OCI-M2 (cell line): ENCODE results near the gene SAFB2.

Experiments
- DNase-seq: peaks from one replicate; lab custom pipeline; 2025; ENCODE audit not compliant: unreplicated experiment; lab: John Stamatoyannopoulos, UW

The SAFB2 gene

DNA sequence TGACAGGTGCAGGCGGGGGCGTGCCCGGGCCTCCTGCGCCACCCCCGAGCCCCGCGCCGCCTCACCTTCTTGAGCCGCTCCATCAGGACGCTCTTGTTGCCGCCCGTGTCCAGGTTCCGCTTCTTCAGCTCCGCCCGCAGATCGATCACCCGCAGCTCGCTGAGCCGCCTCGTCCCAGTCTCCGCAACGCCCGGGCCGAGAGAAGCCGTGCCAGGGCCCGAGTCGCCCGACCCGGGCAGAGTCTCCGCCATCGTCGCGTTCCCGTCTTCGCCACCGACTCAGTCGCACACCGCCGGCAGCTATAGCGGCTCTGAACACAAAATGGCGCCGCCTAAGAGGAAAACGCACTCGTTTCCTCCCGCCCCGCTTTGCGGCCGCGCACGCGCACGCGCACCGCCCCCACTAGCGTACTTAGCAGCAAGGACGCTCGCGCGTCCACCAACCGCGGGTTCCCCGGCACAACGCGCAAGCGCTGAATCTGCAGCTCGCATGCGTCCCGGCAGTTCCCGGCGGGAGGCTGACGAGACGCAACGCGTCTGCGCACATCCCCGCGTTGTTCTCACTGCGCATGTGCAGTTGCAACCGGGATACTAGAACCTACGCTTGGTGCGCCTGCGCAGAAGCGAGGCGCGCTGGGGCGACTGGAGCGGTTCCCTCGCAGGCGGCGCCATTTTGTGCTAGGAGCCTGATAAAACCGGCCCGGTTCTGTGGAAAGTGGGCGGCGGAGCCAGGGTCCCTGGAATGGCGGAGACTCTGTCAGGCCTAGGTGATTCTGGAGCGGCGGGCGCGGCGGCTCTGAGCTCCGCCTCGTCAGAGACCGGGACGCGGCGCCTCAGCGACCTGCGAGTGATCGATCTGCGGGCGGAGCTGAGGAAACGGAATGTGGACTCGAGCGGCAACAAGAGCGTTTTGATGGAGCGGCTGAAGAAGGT lies at the start of gene SAFB2, which contains the start of gene SAFB:
Gene SAFB2, minus strand, starts transcription at position 312 of the 932 bp plus-strand sequence. Its CDS starts 61 bp downstream, at position 251.
Gene SAFB, plus strand, starts transcription at position 619 of the 932 bp plus-strand sequence. Its CDS starts 123 bp downstream, at position 742.
- DNase-seq = peak; percentile 90

DNA sequence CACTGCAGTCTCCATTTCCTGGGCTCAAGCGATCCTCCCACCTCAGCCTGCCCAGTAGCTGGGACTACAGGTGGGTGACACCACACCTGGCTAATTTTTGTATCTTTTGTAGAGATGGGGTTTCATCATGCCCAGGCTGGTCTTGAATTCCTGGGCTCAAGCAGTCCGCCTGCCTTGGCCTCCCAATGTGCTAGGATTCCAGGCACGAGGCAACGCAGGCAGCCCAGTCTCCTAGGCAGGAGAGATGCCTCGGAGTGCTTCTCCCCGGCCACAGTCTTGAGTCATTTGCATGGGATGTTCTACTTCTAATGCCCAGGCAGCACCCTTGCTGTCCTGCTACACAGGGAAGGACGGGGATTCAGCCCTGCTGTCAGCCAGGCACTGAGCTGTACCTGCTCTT lies 49.0 kb upstream of the SAFB2 start:
- DNase-seq = no peak

DNA sequence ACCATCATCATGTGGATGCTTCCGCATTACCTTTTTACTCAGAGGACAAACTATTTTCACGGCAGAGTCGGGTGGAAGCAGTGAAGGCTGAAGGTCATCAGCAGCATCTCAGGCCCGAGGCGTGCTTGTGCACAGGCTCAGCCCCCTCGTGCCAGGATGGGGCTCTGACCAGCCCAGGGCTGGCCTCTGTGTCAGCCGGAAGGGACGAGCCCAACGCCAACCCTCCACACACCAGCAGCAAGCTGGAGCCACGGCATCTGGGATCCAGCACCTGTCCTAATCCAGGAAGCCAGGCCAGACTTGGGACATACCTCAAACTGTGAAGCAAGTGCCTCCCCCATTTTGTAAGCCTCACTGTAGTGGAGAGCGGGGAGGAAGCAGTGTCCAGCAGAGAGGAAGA lies 46.6 kb upstream of the SAFB2 start:
- DNase-seq = no peak

DNA sequence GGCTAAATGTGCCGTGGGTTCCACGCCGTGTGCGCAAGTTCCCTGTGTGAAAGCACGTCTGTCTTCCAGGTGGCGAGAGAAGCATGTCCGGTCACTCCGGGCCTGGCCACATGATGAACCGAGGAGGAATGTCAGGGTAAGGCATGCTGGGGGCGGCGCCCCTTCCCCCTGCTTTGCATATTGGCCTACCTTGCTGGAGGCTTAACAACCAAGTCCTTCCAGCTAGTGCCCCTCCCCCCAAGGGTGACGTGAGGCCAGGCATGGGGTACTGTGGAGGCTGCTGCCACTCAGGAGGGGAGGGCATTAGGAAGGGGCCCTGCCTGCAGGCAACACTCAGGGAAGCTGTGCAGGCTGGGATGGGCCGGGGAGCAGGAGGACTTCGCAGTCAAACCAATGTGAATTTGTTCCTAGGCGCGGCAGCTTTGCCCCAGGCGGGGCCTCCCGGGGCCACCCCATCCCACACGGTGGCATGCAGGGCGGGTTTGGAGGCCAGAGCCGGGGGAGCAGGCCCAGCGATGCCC lies 45.2 kb upstream of the SAFB2 start:
- no peak for DNase-seq

DNA sequence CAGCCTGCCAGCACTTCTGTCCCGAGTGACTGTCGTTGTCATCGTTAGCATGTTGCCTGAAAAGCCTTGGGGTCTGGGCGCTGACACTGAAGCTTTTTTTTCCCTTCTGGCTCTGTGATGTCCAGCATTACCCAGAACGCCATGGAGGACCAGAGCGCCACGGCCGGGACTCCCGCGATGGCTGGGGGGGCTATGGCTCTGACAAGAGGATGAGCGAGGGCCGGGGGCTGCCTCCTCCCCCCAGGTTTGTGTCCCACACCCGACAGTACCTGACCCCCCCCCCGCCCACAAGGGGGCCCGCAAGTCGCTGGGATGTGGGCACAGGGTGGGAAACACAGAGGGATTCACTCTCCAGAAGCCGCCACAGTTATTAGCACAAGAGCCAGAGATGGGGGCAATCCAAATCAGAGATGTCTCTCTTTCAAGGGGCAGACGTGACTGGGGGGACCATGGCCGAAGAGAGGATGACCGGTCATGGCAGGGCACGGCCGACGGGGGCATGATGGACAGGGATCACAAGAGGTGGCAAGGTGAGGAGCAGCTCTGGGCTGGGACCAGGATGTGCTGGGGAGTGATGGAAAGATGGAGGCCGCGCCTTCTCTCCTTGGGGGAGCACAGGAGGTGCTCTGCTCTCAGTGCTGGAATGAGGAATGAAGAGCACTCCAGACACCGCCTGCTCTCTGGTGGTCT lies 44.5 kb upstream of the SAFB2 start:
- no peak for DNase-seq

DNA sequence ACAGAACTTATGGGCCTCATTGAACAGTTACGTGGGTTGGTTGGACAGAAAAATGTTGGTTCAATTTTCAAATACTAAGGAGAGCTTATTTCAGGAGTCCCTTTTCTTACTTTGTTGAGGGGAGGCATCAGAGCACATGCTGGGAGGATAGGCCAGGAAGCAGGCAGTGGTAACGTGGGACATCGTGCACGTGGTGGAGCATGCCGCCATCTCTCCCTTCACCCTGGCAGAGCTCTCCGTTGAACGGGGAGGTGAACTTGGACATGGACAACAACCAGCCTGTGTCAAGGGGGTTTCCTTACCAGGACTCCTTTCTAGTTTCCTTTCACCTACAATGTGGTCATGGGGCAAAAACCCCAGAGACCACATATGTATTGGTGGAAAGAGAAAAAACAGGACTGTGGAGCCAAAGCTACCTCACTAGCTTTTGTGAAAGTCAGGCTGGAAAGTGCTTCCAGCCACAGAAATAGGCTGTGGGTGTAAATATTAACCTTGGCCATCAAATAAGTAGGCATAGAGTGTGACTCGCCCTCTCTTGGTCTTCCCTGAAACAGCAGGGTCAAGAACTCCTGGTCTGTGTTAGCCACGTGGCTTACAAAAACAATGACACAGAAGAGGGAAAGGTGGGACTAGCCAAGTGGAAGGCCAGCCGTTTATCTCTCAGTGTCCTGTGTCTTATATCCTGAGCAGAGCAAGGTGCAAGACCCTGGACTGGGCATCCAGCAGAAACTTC lies 43.4 kb upstream of the SAFB2 start:
- DNase-seq = no peak

DNA sequence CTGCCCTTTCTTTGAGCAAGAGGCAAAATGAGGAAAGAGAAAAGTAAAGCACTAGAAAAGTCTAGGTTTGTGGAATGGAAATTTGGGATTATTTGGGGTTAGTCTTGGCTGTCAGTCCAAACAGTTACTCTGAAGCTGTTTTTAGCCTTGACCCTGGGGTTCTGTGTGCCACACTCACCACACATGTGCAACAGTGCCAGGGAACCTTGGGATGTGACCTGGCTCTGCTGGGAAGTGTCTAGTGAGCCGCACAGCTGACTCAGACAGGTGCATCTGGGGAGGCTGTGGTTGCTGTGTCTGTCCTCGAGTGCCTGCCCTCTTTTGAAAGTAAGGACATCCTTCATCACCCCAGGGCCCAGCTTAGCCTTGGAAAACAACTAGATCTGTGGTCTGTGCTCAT lies 41.9 kb upstream of the SAFB2 start:
- no peak for DNase-seq

DNA sequence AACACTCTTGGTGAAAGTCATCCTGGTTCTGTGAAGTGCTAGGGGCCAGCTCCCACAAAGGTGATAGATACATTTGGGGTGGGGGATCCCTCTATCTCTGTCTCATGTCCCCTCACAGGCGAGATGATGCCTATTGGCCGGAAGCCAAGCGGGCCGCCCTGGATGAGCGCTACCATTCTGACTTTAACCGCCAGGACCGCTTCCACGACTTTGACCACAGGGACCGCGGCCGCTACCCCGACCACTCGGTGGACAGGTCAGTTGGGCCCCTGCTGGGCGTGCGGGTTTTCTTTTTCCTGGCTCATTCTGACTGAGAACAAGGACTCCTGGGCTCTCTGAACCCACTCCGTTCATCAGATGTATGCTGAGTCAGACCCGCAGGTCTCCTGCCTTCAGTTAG lies 41.3 kb upstream of the SAFB2 start:
- no peak for DNase-seq

DNA sequence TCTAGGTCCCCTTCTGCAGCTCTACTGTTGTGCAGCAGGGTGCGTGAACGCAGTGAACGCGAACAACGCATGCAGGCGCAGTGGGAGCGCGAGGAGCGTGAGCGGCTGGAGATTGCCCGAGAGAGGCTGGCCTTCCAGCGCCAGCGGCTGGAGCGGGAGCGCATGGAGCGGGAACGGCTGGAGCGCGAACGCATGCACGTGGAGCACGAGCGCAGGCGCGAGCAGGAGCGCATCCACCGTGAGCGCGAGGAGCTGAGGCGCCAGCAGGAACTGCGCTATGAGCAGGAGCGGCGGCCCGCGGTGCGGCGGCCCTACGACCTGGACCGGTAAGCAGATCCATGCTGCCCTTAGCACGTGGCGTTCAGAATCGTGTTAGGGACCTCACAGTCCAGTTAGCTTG lies 38.9 kb upstream of the SAFB2 start:
- DNase-seq = no peak

DNA sequence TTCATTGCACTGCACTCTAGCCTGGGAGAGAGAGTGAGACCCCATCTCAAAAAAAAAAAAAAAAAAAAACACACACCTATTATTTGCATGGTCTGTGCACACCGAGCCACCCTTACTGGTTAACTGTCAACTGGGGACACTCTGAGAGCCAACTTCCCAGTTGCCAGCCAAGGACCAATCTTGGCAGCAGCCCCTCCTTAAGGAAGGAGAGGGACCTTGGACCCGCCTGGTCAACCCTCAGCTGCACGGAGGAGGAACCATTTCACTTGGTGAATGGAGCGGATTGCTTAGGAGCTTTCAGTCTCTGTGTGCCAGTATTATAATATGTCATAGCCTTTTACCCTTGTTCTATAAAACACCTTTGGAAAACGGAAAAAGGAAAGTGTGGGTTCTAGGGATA lies 32.8 kb upstream of the SAFB2 start:
- DNase-seq = no peak

DNA sequence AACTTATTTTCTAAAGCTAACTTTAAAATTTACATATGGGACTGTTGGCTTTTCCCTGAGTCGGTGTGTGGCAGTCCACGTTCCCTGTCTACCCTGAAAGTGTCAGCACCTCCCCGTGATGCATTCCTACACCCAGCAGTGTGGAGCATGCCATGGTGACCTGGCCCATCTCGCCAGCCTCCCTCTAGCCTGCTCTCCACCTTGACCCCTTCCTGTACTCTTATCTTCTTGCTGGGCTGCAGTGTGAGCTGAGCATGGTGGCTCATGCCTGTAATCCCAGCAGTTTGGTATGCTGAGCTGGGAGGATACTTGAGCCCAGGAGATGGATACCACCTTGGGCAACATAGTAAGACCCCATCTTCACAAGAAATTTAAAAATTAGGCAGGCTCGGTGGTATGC lies 32.4 kb upstream of the SAFB2 start:
- no peak for DNase-seq

DNA sequence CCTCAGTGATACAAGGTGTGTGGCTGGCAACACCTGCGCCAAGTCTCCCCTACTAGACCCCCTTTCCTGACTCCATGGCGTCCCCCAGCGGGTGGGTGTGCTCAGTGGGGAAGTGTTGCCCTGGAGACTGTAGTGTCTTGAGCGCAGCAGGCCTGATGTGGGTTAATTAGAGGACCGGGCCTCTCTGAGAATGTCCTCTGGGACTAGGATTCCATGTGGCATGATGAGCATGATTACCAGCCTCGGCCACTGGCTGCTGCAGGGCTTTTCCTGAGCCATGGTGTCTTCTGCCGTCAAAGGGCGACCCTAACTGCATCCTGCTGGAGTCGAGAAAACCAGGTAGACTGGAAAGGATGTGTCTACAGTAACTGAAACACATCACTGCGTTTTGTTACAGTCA lies 29.7 kb upstream of the SAFB2 start:
- DNase-seq = no peak

DNA sequence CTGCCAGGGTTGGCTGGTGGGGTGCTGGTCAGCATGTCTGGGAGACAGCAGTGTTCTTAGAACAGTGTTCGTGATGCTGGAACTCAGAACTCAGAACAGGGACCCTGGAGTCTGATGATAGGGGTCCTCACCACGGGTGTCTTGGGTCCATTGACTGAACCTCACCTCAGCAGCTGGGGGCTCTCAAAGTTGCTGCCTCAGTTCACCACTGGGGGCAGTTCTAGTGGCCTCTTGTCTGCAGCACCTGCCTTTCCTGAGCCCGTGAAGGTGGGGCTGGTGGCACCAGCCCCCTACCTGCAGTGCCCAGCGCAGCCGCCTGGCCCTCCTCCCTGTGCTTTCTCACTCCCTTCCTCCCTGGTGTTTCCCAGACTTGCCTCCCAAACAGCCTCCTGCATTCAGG lies 28.8 kb upstream of the SAFB2 start:
- no peak for DNase-seq

DNA sequence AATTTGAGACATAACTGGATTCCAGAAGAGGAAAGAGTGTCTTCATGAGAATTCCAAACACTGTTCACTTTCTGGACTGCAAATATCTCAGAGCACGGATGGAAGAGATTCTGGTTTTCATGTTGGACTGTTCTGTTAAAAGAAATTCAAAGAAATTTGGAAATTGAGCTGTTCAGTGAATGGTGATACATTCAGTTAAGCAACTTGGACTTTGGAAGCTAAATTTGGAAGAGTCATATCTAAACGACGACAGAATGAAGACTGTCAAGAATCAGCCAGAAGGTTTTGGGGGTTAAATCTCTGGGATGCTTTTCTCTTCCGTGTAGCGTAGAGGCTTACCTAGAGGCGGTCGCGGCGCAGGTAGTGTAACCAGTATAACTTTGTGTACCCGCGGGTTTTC lies 25.9 kb upstream of the SAFB2 start:
- no peak for DNase-seq

DNA sequence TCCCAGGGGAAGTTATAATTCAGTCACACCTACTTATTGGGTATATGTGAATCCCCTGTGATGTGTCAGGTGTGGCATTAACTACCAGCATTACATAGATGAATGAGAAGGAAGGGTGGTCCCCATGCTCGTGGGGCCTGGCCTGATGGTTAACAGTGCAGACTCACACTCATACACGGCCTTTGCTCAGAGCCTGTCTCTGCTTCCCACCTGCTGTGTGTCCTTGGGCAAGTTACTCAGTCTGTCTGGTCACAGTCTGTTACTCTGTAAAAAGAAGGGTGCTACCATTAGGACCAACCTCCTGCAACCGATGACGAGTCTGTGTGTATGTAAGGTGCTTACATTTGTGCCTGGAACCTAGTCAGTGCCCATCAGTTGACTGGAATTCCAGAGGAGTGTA lies 24.1 kb upstream of the SAFB2 start:
- DNase-seq = no peak

DNA sequence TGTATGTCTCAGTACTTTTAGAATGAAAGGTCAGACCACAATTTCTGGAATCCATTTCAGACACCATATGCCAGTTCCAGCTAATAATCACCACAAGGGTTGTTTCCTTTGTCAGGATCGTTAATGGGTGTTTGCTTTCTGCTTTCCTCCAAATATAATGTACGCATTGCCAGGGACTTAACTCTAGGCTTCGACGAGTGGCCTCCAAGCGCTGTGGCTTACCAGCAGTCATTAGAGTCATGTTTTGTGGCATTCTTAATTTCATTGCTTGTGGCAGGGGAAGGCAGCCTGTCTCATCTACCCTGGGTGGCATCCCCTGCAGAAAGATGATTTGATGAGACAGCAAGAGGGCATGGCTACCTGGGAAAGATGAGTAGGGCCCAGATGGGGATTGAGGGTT lies 22.8 kb upstream of the SAFB2 start:
- no peak for DNase-seq

DNA sequence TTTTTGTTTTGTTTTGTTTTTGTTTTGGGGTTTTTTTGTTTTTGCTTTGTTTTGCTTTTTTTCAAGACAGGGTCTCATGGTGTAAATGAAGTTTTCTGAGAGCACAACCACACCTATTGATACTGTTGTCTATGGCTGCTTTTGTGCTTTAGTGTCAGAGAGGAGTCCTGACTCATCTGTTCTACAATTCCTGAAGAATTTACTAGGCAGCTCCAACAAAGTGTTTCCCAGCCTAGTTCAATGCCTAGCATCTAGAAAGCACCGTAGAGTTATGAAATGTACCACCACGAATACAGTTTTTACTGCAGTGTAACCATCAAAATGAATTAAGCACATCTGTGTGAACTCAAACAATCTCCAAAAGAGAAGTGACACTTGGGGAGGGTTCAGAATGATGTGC lies 21.5 kb upstream of the SAFB2 start:
- DNase-seq = no peak

DNA sequence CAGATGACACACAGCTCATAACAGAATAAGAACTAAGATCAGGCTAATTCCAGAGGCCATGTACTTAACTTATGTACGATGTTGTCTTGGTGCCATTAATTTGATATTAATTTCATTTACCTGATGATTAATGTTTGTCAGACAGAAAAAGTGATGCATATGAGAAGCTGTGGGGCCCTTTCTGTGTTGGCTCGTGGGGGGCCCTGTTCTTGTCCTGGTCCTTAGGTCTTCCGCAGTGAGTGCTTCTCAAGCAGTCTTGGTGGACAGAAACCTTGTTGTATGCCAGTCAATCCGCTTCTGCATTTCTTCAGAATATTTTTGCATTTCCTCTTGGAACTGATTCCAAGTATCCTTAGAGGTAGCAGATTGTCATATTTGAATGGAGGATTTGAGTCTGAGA lies 20.5 kb upstream of the SAFB2 start:
- no peak for DNase-seq

DNA sequence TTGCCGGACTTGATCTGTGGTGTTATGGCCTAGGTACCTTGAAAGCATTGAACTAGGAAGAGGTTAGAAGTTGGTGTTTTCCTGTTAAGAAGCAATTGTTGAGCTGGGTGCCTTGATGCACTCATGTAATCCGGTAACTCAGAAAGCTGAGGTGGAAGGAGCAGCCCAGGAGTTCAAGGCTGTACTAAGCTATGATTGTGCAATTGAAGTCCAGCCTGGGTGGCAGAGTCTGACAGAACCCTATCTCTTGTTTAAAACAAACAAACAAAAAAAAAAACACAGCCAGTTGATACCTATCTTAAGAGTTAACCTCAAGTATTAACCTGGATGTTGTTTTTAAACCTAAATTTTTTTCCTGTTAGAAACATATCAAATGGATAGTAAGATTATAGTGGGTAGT lies 19.6 kb upstream of the SAFB2 start:
- DNase-seq = no peak

DNA sequence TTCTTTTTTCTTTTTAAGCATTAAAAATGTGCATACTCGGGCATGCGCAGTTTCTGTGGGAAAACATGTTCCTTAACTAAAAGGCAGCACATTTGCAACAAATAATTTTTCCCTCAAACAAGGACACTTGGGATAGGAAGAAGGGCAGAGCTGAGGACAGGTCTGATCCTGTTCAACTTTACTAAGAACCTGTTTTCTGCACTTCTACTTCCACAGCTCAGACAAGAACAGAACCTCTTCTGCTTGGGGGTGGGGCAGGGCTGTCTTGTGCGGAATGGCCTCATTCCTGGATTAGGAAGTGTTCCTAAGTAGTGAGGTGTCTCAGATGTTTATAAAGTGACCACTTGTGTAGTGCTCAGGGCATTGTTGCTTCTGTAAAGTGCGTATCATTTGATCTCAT lies 18.6 kb upstream of the SAFB2 start:
- DNase-seq = no peak

DNA sequence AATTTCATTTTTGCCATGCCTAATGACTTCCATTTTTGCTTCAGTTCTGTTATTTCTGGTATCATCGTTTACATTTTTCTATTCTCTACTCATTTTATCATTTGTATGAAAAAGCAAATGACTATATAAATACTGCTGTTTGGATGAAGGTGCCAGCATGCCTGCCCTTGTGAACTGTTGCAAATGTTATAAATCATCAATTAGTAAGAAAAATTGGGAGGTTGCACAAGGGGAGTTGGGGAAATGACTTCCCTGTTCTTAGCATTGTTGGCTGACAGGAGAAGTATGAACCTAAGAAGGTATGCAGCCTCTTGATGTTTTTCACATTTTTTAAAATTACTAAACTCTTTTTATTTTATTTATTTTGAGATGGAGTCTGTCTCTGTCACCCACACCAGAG lies 15.4 kb upstream of the SAFB2 start:
- no peak for DNase-seq
